H1 (cell line): ENCODE data around the gene GREM2. TPM values are rescaled to one million over a fixed set of nuclear protein-coding genes. Genes with fewer than 3 reads are reported as not detected.
A peak's percentile ranks its signal among the peaks of the same experiment; 100 is the strongest.

Experiments
- CTCF ChIA-PET: fragments of 300-600 bp; sonication (Branson Sonifier 250); formaldehyde crosslinking; loops from one replicate; lab custom pipeline; 2021; ENCODE audit not compliant: partially characterized antibody; lab: Charles Lee
- POLR2A ChIA-PET: fragments of 300-600 bp; sonication (Branson Sonifier 250); formaldehyde crosslinking; loops from one replicate; lab custom pipeline; 2021; ENCODE audit warnings: inconsistent platforms; ENCODE audit not compliant: partially characterized antibody; lab: Charles Lee
- DNase-seq, 2 experiments: peaks; one replicate each; pipeline versions ENCODE4 v3.0.0 to v3.0.0-alpha.2; 2010 to 2022; ENCODE audit warnings: low spot score in 2 of 2, low read depth in 1 of 2, mixed read lengths in 1 of 2
- FAIRE-seq: peaks from 2 replicates; lab custom pipeline; 2011; peaks lifted over from hg19 to GRCh38; lab: Jason Lieb, UNC
- H2AFZ ChIP-seq: 2 replicates; pipeline ENCODE4 v1.8.1; 2012; ENCODE audit warnings: low read length, inconsistent platforms
- H2AK5ac ChIP-seq: 2 replicates; pipeline ENCODE4 v1.6.1; 2013; ENCODE audit warnings: low read depth, low read length
- H2BK120ac ChIP-seq: replicated peaks from 2 replicates; pipeline ENCODE3; 2013; ENCODE audit warnings: low read depth, low read length, inconsistent platforms
- H2BK12ac ChIP-seq: 2 replicates; pipeline ENCODE4 v1.6.1; 2013; ENCODE audit warnings: low read depth, low read length
- H2BK15ac ChIP-seq: 2 replicates; pipeline ENCODE4 v1.6.1; 2013; ENCODE audit warnings: low read length
- H2BK20ac ChIP-seq: 2 replicates; pipeline ENCODE4 v1.6.1; 2013; ENCODE audit warnings: low read length
- H2BK5ac ChIP-seq: 2 replicates; pipeline ENCODE4 v1.6.1; 2013; ENCODE audit warnings: low read depth, low read length
- H3K14ac ChIP-seq: 2 replicates; pipeline ENCODE4 v1.6.1; 2013; ENCODE audit warnings: inconsistent platforms; ENCODE audit not compliant: insufficient read length
- H3K18ac ChIP-seq: 2 replicates; pipeline ENCODE4 v1.6.1; 2013; ENCODE audit warnings: low read length; ENCODE audit errors: extremely low read depth
- H3K23ac ChIP-seq: 2 replicates; pipeline ENCODE4 v1.6.1; 2013; ENCODE audit warnings: inconsistent platforms; ENCODE audit not compliant: insufficient read length
- H3K23me2 ChIP-seq: 2 replicates; pipeline ENCODE4 v1.6.1; 2013; ENCODE audit warnings: low read depth, low read length
- H3K27ac ChIP-seq: 2 replicates; pipeline ENCODE4 v1.6.1; 2011; ENCODE audit warnings: low read depth, low read length, inconsistent platforms
- H3K27me3 ChIP-seq, 4 experiments: replicated peaks in 1 of 4; 1 replicate in 1 of 4; 2 replicates in 3 of 4; pipeline versions ENCODE4 v1.6.1 to v1.8.1; 2011 to 2013; ENCODE audit warnings: low read length in 3 of 4, mild to moderate bottlenecking in 3 of 4, inconsistent platforms in 2 of 4, mixed read lengths in 2 of 4, moderate library complexity in 1 of 4; ENCODE audit not compliant: control insufficient read depth in 3 of 4, insufficient read depth in 3 of 4; ENCODE audit errors: extremely low read depth in 1 of 4
- H3K36me3 ChIP-seq, 4 experiments: 2 replicates each; pipeline versions ENCODE4 v1.6.1 to v1.8.1; 2011 to 2013; ENCODE audit warnings: mild to moderate bottlenecking in 4 of 4, low read length in 3 of 4, moderate library complexity in 2 of 4, control low read depth in 1 of 4, inconsistent platforms in 1 of 4; ENCODE audit not compliant: insufficient read depth in 4 of 4, control insufficient read depth in 2 of 4
- H3K4ac ChIP-seq: replicated peaks from 2 replicates; pipeline ENCODE3; 2013; ENCODE audit warnings: low read length, low read depth, mixed read lengths, inconsistent platforms; ENCODE audit not compliant: insufficient read length
- H3K4me1 ChIP-seq, 4 experiments: replicated peaks in 1 of 4; 1 replicate in 1 of 4; 2 replicates in 3 of 4; pipeline versions ENCODE4 v1.6.1 to v1.8.1; 2011 to 2013; ENCODE audit warnings: low read length in 3 of 4, inconsistent platforms in 2 of 4, mixed read lengths in 1 of 4; ENCODE audit not compliant: insufficient read depth in 4 of 4, control insufficient read depth in 3 of 4
- H3K4me2 ChIP-seq, 2 experiments: 2 replicates each; pipeline versions ENCODE4 v1.6.1 to v1.8.1; 2011 to 2013; ENCODE audit warnings: low read depth in 2 of 2, low read length in 2 of 2, control low read depth in 1 of 2, inconsistent platforms in 1 of 2, mild to moderate bottlenecking in 1 of 2; ENCODE audit not compliant: insufficient read depth in 1 of 2
- H3K4me3 ChIP-seq, 4 experiments: fragments of 200-600, 300-600 bp in 1 of 4; sonication (generic), shearing (Covaris generic), sonication (Bioruptor Twin) in 1 of 4; 2 replicates each; pipeline versions ENCODE4 v1.5.1 to v1.8.1; 2011 to 2016; ENCODE audit warnings: low read length in 4 of 4, low read depth in 3 of 4, control low read depth in 2 of 4, inconsistent platforms in 2 of 4, mild to moderate bottlenecking in 2 of 4, mixed read lengths in 1 of 4, moderate library complexity in 1 of 4; ENCODE audit not compliant: insufficient read depth in 2 of 4; ENCODE audit errors: extremely low read depth in 1 of 4
- H3K56ac ChIP-seq: replicated peaks from 2 replicates; pipeline ENCODE3; 2013; ENCODE audit warnings: low read depth, mild to moderate bottlenecking, mixed read lengths, low read length, inconsistent platforms; ENCODE audit not compliant: insufficient read length
- H3K79me1 ChIP-seq: 2 replicates; pipeline ENCODE4 v1.6.1; 2013; ENCODE audit warnings: low read depth, low read length, control low read depth
- H3K79me2 ChIP-seq, 2 experiments: 2 replicates each; pipeline versions ENCODE4 v1.6.1 to v1.8.1; 2012 to 2013; ENCODE audit warnings: low read length in 2 of 2, mild to moderate bottlenecking in 2 of 2, inconsistent platforms in 1 of 2; ENCODE audit not compliant: insufficient read depth in 2 of 2, control insufficient read depth in 1 of 2
- H3K9ac ChIP-seq, 4 experiments: replicated peaks in 1 of 4; 1 replicate in 1 of 4; 2 replicates in 3 of 4; pipeline versions ENCODE4 v1.6.1 to v1.8.1; 2011 to 2013; ENCODE audit warnings: low read depth in 3 of 4, low read length in 3 of 4, control low read depth in 2 of 4, mild to moderate bottlenecking in 2 of 4, moderate library complexity in 2 of 4, inconsistent platforms in 1 of 4; ENCODE audit errors: extremely low read depth in 1 of 4
- H3K9me3 ChIP-seq, 2 experiments: 2 replicates each; pipeline versions ENCODE4 v1.6.1 to v1.8.1; 2012 to 2013; ENCODE audit warnings: mild to moderate bottlenecking in 2 of 2, moderate library complexity in 2 of 2, control low read depth in 1 of 2, inconsistent platforms in 1 of 2, low read depth in 1 of 2, low read length in 1 of 2, mixed read lengths in 1 of 2; ENCODE audit not compliant: insufficient read depth in 2 of 2
- H4K20me1 ChIP-seq, 2 experiments: replicated peaks in 1 of 2; 2 replicates each; pipeline versions ENCODE3 to v1.8.1; 2011 to 2013; ENCODE audit warnings: inconsistent platforms in 2 of 2, low read length in 2 of 2, mild to moderate bottlenecking in 1 of 2; ENCODE audit not compliant: insufficient read depth in 2 of 2, control insufficient read depth in 1 of 2
- H4K5ac ChIP-seq: 2 replicates; pipeline ENCODE4 v1.6.1; 2013; ENCODE audit warnings: low read length, low read depth, mixed read lengths, inconsistent platforms; ENCODE audit not compliant: insufficient read length
- H4K8ac ChIP-seq: 2 replicates; pipeline ENCODE4 v1.8.0; 2013; ENCODE audit warnings: mild to moderate bottlenecking, moderate library complexity, low read length, inconsistent platforms; ENCODE audit not compliant: insufficient read depth; ENCODE audit errors: extremely low read depth
- H4K91ac ChIP-seq: replicated peaks from 2 replicates; pipeline ENCODE3; 2013; ENCODE audit warnings: low read length, mixed read lengths, inconsistent platforms; ENCODE audit not compliant: insufficient read length
- KDM5A ChIP-seq: fragments of 200-600 bp; IDR thresholded peaks from 2 replicates; pipeline ENCODE4 v1.7.1; 2012; ENCODE audit warnings: mild to moderate bottlenecking, low read length, inconsistent platforms, mixed read lengths
- SAP30 ChIP-seq: fragments of 300-600 bp; sonication (generic); IDR thresholded peaks from 2 replicates; pipeline ENCODE4 v1.7.1; 2012; ENCODE audit warnings: low read length, moderate library complexity, mild to moderate bottlenecking, inconsistent platforms; ENCODE audit not compliant: insufficient read depth, insufficient replicate concordance
- WGBS, 2 experiments: shearing (Covaris generic) in 1 of 2; methylation state at CpG; one replicate each; pipeline versions ENCODE4 v1.1.6 to v1.1.7; 2013 to 2015; ENCODE audit warnings: low lambda C conversion rate in 2 of 2, mixed read lengths in 2 of 2, inconsistent platforms in 1 of 2, low coverage in 1 of 2, missing lambda C conversion rate in 1 of 2; ENCODE audit not compliant: insufficient replicate concordance in 2 of 2, insufficient coverage in 1 of 2, insufficient read length in 1 of 2; ENCODE audit errors: extremely low coverage in 1 of 2, missing lambda C conversion rate in 1 of 2; 5-methylcytosine and 5-hydroxymethylcytosine counted together
- polyA plus RNA-seq, 7 experiments: library from polyadenylated mRNA; depleted of rRNA in 3 of 7; stranded (reverse) in 5 of 7; unstranded in 2 of 7; fragments of >200 nt in 5 of 7; fragments of 200-250 nt in 2 of 7; gene quantifications; 1 replicate in 5 of 7; 2 replicates in 1 of 7; 4 replicates in 1 of 7; pipeline versions ENCODE4 v1.2.1 to v1.2.3, GENCODE V29; 2011 to 2013; ENCODE audit warnings: missing spikeins in 2 of 7, mixed read lengths in 2 of 7
- total RNA-seq: library from RNA; stranded (reverse); fragmentation: NEBNext Ultra II Directional; extraction: Animal tissue kit (Norgen Biotek cat#: 25700); gene quantifications from 2 replicates; pipeline ENCODE4 v1.2.1, GENCODE V29; 2021

Gene GREM2
- total and polyA plus RNA-seq, 2 of the 8 experiments (the other 6 are each of a cell fraction or from before 2014, with no cell fraction given): 0.05 TPM; not detected in 1

- Histone ChIP-seq H3K4ac (no peak overlapping the region), H2BK15ac (0 out of 2 replicates have a peak overlapping the region, but pooled peaks have one; percentile 29), H4K91ac (no peak overlapping the region), H3K56ac (no peak overlapping the region), H4K20me1 (no peaks in the 10 kb centered on the region), H3K9me3 (no peaks in the 10 kb centered on the region), H3K4me1 (no peaks in the 10 kb centered on the region), H3K4me2 (no peak overlapping the region), H2BK120ac (no peak overlapping the region), H3K4me3 (no peak overlapping the region), H3K23me2 (no peaks in the 10 kb centered on the region), H3K79me1 (no peaks in the 10 kb centered on the region), H4K5ac (no peak overlapping the region), H3K27me3 (no peaks in the 10 kb centered on the region), H2BK12ac (peak overlapping the region; percentile 12; the same call in 1 of the 2 replicates), H2BK5ac (no peak overlapping the region), H2BK20ac (no peak overlapping the region), H3K14ac (no peak overlapping the region), H4K8ac (no peak overlapping the region), H3K23ac (no peak overlapping the region), H3K9ac (no peak overlapping the region; a peak in 1 of 7 replicates), H2AFZ (peak overlapping the region; percentile 86), H3K27ac (no peak overlapping the region), H3K79me2 (no peaks in the 10 kb centered on the region), H3K18ac (no peak overlapping the region), H2AK5ac (no peak overlapping the region), H3K36me3 (no peaks in the 10 kb centered on the region)
- CTCF ChIA-PET: interaction anchor here (1.0 to 3.5 kb wide), 3 partner anchors 9 to 140 kb away, joined by 3 to 13 read pairs (median 6); no protein-coding TSS in a partner anchor
- no peak for DNase-seq
- 92% methylated on average over 12 of the region's 12 CpGs; no CpG with 5 or more reads in 1 of the 2 experiments for WGBS, 2 experiments
- POLR2A ChIA-PET: no interaction called here
- FAIRE-seq: no peak
- TF ChIP-seq SAP30: no peak
- TF ChIP-seq KDM5A: no peak
Observed at GRCh38 chr1:240597153-240597745, 14.7 kb downstream of the GREM2 start.
